Thyroid gland (tissue), 4 donors: ENCODE data around the gene PTAFR. TPM values are rescaled to one million over a fixed set of nuclear protein-coding genes. Genes with fewer than 3 reads are reported as not detected.
A peak's percentile ranks its signal among the peaks of the same experiment; 100 is the strongest.
"Not testable (repeated sequence)": the region's sequence is repeated elsewhere in the genome, so short reads cannot be mapped to it uniquely, and the experiment has no call there.

ENCODE experiments used
- DNase-seq, 2 donors: peaks; one replicate each; pipeline ENCODE4 v3.0.0-alpha.2; 2019
- H3K27ac ChIP-seq, 3 donors: fragments of 200-600 bp; sonication (generic); 1 replicate in 2 of 3; 2 replicates in 1 of 3; pipeline ENCODE4 v1.5.1; 2016 to 2019; ENCODE audit warnings: mild to moderate bottlenecking in 1 of 3, moderate library complexity in 1 of 3
- H3K27me3 ChIP-seq: fragments of 200-600 bp; sonication (generic); one replicate; pipeline ENCODE4 v1.5.1; 2019
- H3K36me3 ChIP-seq, 2 donors: fragments of 200-600 bp; sonication (generic); one replicate each; pipeline ENCODE4 v1.5.1; 2016 to 2019
- H3K4me1 ChIP-seq, 2 donors: fragments of 200-600 bp; sonication (generic); one replicate each; pipeline ENCODE4 v1.5.1; 2017 to 2019
- H3K4me3 ChIP-seq, 3 donors: fragments of 200-600 bp; sonication (generic); replicated peaks in 1 of 3; 1 replicate in 2 of 3; 2 replicates in 1 of 3; pipeline ENCODE4 v1.5.1; 2016; ENCODE audit warnings: mild to moderate bottlenecking in 1 of 3
- H3K9me3 ChIP-seq: fragments of 200-600 bp; sonication (generic); one replicate; pipeline ENCODE4 v1.5.1; 2017
- POLR2A ChIP-seq, 2 donors: fragments of 450-650 bp; IDR thresholded peaks; one replicate each; pipeline ENCODE4 v1.6.1; 2017; ENCODE audit warnings: antibody characterized with exemption in 2 of 2, mild to moderate bottlenecking in 2 of 2, moderate library complexity in 1 of 2
- WGBS, 2 donors: methylation state at CpG; one replicate each; pipeline ENCODE4 v1.1.5; 2017; 5-methylcytosine and 5-hydroxymethylcytosine counted together
- intact Hi-C: fragments of 100-400 bp; cut with DNase I; formaldehyde crosslinking; loops from one replicate; pipeline ENCODE4 v1.15.1; 2023
- total RNA-seq, 4 donors: library from RNA; depleted of rRNA; stranded (reverse); fragments of >200 nt; gene quantifications; one replicate each; pipeline ENCODE4 v1.2.3, GENCODE V29; 2016
- TF ChIP-seq, protein P1 (sequence below), 6 experiments: fragments of 200-600 bp in 3 of 6; fragments of 450-650 bp in 3 of 6; sonication (generic) in 3 of 6; IDR thresholded peaks; one replicate each; pipeline ENCODE4 v1.5.1; 2016 to 2019; ENCODE audit warnings: antibody characterized with exemption in 6 of 6, mild to moderate bottlenecking in 2 of 6, inconsistent platforms in 1 of 6, moderate library complexity in 1 of 6

Gene PTAFR
- total RNA-seq, 4 donors from 2014 or later, result 1.4 to 2.0 (median 1.6) TPM

DNA sequence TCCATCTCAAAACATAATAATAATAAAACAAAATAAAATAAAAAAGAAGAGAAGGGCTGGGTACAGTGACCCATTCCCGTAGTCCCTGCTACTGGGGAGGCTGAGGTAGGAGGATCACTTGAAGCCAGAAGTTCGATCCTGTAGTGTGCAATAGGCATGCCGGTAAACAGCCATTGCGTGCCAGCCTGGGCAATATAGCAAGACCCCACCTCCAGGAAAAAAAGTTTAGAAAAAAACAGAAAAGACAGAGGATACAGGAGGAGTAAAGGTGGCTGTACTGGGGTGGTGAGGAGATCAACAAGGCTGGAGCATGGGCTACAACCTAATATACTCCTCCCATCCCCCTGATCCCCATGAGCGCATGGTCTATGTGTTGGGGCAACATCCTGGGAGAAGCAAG lies 30.8 kb downstream of the PTAFR start:
- DNase-seq, result no peak
- intact Hi-C loops, result no loop called here
- no peak overlapping the region for H3K4me3 ChIP-seq
- H3K27me3 ChIP-seq, result no peaks in the 10 kb centered on the region
- WGBS, 2 donors, result 97 to 98% methylated on average over 5 of the region's 5 CpGs
- H3K27ac ChIP-seq, result peak overlapping the region in 1 of 3 donors; percentile 48
- no peaks in the 10 kb centered on the region for H3K9me3 ChIP-seq
- no peak for TF ChIP-seq POLR2A (IDR thresholded peaks at IDR 0.05)
- TF ChIP-seq, protein P1, sequence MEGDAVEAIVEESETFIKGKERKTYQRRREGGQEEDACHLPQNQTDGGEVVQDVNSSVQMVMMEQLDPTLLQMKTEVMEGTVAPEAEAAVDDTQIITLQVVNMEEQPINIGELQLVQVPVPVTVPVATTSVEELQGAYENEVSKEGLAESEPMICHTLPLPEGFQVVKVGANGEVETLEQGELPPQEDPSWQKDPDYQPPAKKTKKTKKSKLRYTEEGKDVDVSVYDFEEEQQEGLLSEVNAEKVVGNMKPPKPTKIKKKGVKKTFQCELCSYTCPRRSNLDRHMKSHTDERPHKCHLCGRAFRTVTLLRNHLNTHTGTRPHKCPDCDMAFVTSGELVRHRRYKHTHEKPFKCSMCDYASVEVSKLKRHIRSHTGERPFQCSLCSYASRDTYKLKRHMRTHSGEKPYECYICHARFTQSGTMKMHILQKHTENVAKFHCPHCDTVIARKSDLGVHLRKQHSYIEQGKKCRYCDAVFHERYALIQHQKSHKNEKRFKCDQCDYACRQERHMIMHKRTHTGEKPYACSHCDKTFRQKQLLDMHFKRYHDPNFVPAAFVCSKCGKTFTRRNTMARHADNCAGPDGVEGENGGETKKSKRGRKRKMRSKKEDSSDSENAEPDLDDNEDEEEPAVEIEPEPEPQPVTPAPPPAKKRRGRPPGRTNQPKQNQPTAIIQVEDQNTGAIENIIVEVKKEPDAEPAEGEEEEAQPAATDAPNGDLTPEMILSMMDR (IDR thresholded peaks at IDR 0.05), result no peak
- H3K4me1 ChIP-seq, result peaks cover 4 to 23% of the 10 kb centered on the region in 2 donors
- no peaks in the 10 kb centered on the region for H3K36me3 ChIP-seq

DNA sequence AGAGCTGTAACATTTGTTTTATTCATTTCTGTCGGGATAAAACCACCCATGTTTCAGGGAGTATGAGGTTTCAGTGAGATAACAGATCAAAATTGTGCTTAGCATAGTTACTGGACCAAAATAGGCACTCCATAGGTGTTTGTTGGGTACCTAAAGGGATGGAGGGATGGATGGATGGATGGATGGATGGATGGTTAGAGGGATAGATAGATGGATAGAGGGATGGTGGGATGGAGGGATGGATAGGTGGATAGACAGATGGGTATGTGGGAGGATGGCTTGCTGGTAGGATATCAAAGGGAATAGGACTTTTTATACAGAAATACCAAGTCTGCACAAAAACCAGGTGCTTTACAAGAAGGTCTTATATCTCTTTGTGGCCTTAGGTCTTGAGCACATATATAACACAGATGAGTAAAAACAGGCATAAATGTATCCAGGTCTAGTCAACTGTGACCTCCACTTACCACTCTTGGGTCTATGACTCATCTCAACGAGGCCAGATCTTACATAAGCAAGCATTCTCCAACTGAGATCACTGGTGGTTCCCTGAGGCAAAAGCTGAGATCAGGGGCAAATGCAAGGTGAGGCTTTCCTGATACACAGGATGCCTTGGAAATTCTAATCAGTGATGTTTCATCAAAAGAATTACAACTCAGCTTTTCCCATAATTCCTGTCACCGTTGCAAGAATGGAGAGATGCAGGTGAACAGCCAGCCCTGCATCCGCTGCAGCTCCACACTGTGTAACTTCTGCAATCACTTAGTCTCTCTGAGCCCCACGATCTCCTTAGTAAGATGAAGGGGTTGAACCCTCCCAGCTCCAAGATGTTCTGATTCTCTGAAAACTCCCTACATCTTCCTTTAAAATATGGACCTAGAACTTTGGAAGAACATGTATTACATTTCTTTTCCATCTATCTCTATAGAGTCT lies 32.0 kb downstream of the PTAFR start:
- Histone ChIP-seq H3K4me3 (no peak overlapping the region), H3K9me3 (no peaks in the 10 kb centered on the region), H3K27ac (peak overlapping the region in 1 of 3 donors; percentile 48), H3K27me3 (no peaks in the 10 kb centered on the region), H3K4me1 (peaks cover 4 to 23% of the 10 kb centered on the region in 2 donors), H3K36me3 (no peaks in the 10 kb centered on the region)
- TF ChIP-seq, protein P1 (IDR thresholded peaks at IDR 0.05), result no peak
- TF ChIP-seq POLR2A (IDR thresholded peaks at IDR 0.05), result no peak
- DNase-seq, result peak in 1 of 2 donors; percentile 19
- WGBS, 2 donors, result 67 to 69% methylated on average over 5 of the region's 5 CpGs
- intact Hi-C loops, result no loop called here

DNA sequence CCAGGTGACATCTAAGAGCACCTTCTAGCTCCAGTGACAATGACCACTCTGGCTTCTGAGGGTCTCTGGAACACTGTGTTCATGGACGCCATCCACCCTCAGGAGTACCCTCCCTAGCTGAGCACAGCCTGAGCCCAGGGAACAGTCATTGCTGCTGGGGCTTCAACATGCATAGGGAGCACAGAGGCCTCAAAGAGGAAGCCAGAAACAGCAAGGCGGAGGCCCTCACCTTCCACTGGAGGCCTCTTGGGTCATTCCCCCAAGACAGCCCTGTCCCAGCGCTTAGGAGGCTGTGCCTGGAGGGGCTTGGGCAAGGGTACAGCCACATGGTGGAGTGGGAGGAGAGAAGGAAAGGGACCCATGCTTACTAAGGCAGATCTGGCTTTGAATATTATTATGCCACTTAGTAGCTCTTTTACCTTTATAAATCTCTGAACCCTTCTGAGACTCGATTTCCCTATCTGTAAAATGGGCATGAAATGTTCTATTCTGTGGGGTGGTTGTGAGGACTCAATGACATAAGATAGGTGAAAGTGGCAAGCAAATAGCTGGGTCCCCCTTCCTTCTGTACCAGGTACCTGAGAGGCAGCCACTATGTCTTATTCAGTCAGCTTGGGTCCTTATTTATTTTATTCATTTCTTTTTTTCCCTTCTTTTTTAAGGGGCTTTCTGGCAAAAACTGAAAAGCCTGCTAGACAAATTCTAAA lies 32.8 kb downstream of the PTAFR start:
- Histone ChIP-seq H3K27ac (peak overlapping the region in 2 of 3 donors; percentile 7 to 48), H3K9me3 (no peaks in the 10 kb centered on the region), H3K4me3 (no peak overlapping the region), H3K4me1 (peaks cover 4 to 23% of the 10 kb centered on the region in 2 donors), H3K27me3 (no peaks in the 10 kb centered on the region), H3K36me3 (no peaks in the 10 kb centered on the region)
- TF ChIP-seq, protein P1 (IDR thresholded peaks at IDR 0.05), result no peak
- no peak for TF ChIP-seq POLR2A (IDR thresholded peaks at IDR 0.05)
- WGBS, 2 donors, result 90 to 95% methylated on average over 4 of the region's 4 CpGs
- intact Hi-C loops, result no loop called here
- no peak for DNase-seq

DNA sequence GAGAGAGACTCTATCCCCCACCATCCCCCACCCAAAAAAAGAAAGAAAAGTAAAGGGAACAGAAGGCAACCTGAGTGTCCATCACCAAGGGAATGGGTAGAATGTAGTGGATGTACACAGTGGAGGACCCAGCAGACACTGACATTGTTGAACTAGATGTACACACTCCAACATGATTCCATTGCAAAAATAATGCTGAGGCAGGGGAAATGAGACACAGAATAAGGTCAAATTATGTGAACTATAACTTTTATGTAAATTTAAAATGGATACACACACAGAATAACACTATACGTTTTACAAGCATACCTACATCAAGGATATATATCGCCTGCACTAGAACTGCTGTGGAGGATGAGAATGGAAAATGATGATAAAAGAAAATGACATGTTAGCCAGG lies 34.8 kb downstream of the PTAFR start:
- intact Hi-C loops, result no loop called here
- Histone ChIP-seq H3K4me3 (no peak overlapping the region), H3K27me3 (no peaks in the 10 kb centered on the region), H3K27ac (no peak overlapping the region), H3K36me3 (no peaks in the 10 kb centered on the region), H3K9me3 (no peaks in the 10 kb centered on the region), H3K4me1 (peaks cover 4 to 19% of the 10 kb centered on the region in 2 donors)
- TF ChIP-seq, protein P1 (IDR thresholded peaks at IDR 0.05), result no peak
- no peak for TF ChIP-seq POLR2A (IDR thresholded peaks at IDR 0.05)
- DNase-seq, result no peak
- WGBS, 2 donors, result 93 to 96% methylated on average over 2 of the region's 2 CpGs

DNA sequence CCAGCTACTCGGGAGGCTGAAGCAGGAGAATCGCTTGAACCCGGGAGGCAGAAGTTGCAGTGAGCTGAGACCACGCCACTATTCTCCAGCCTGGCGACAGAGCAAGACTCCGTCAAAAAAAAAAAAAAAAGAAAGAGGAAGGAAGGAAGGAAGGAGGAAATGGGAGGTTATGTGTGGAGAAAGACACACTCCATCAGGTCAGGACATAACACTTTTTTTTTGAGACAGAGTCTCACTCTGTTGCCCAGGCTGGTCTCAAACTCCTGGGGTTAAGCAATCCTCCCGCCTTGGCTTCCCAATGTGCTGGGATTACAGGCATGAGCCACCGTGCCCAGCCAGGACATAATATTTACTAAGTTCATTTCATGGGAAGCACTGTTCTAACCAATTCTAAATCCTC lies 36.6 kb downstream of the PTAFR start:
- H3K4me1 ChIP-seq, result peaks cover 13 to 19% of the 10 kb centered on the region in 2 donors
- H3K27ac ChIP-seq, H3K9me3 ChIP-seq, intact Hi-C loops, H3K36me3 ChIP-seq, DNase-seq, H3K4me3 ChIP-seq, H3K27me3 ChIP-seq: not testable (repeated sequence)
- 81 to 85% methylated on average over 8 of the region's 8 CpGs for WGBS, 2 donors
